A549 (cell line): ENCODE measurements around the gene CYP24A1. TPM values are rescaled to one million over a fixed set of nuclear protein-coding genes. Genes with fewer than 3 reads are reported as not detected.

Experiments used
- ATAC-seq, 2 experiments: fragments of 200-7000 bp in 1 of 2; fragments of >200 bp in 1 of 2; cut with Nextera tagmentation in 1 of 2; cut with Tn5 transposase in 1 of 2; 3 replicates each; pipeline versions ENCODE4 v1.8.0 to v1.9.1; 2018 to 2020; ENCODE audit warnings: mild to moderate bottlenecking in 1 of 2, moderate library complexity in 1 of 2
- CTCF ChIA-PET: fragments of 300-600 bp; sonication (Branson Sonifier 250); formaldehyde crosslinking; extraction: SDS; loops from one replicate; lab custom pipeline; 2021; ENCODE audit warnings: antibody characterized with exemption, inconsistent platforms; lab: Yijun Ruan, JAX
- POLR2A ChIA-PET: fragments of 350-600 bp; formaldehyde crosslinking; extraction: SDS; loops from one replicate; lab custom pipeline; 2021; ENCODE audit warnings: antibody characterized with exemption, inconsistent platforms; lab: Yijun Ruan, JAX
- DNase-seq, 2 experiments: peaks; one replicate each; pipeline versions ENCODE4 v3.0.0 to v3.0.0-alpha.2; 2011 to 2016; ENCODE audit warnings: low read depth in 1 of 2, low spot score in 1 of 2
- FAIRE-seq: peaks from 2 replicates; lab custom pipeline; 2011; peaks lifted over from hg19 to GRCh38; lab: Jason Lieb, UNC
- H3K27ac ChIP-seq, 2 experiments: fragments of >200 bp; sonication (Bioruptor Twin); formaldehyde crosslinking; 3 replicates each; pipeline ENCODE4 v1.5.1; 2016 to 2017
- H3K4me1 ChIP-seq: fragments of >200 bp; sonication (Bioruptor Twin); formaldehyde crosslinking; 3 replicates; pipeline ENCODE4 v1.6.1; 2016
- H3K4me2 ChIP-seq: fragments of >200 bp; sonication (Bioruptor Twin); formaldehyde crosslinking; 3 replicates; pipeline ENCODE4 v1.6.1; 2016
- H3K4me3 ChIP-seq: fragments of >200 bp; sonication (Bioruptor Twin); formaldehyde crosslinking; 3 replicates; pipeline ENCODE4 v1.5.1; 2016
- H3K9me3 ChIP-seq: fragments of >200 bp; sonication (Bioruptor Twin); formaldehyde crosslinking; 3 replicates; pipeline ENCODE4 v1.6.1; 2016
- ATOH8 ChIP-seq: fragments of 250-450 bp; sonication (Bioruptor Pico); IDR thresholded peaks from 2 replicates; pipeline ENCODE4 v1.5.0; 2020; ENCODE audit warnings: low read depth, mild to moderate bottlenecking, moderate library complexity
- BCL3 ChIP-seq: fragments of >200 bp; sonication (Bioruptor Twin); formaldehyde crosslinking; IDR thresholded peaks from 3 replicates; pipeline ENCODE4 v1.6.1; 2016
- CBX2 ChIP-seq: fragments of 200-600 bp; sonication (generic); IDR thresholded peaks from 2 replicates; pipeline ENCODE4 v1.6.1; 2016; ENCODE audit warnings: low read depth, mild to moderate bottlenecking, borderline replicate concordance
- CBX8 ChIP-seq: fragments of 200-600 bp; sonication (generic); IDR thresholded peaks from 2 replicates; pipeline ENCODE4 v1.6.1; 2016
- CEBPB ChIP-seq, 2 experiments: fragments of >200 bp in 1 of 2; sonication (Bioruptor Twin) in 1 of 2; formaldehyde crosslinking in 1 of 2; IDR thresholded peaks; 2 replicates each; pipeline ENCODE4 v1.6.1; 2012 to 2016
- CHD2 ChIP-seq: fragments of 150-350 bp; IDR thresholded peaks from 2 replicates; pipeline ENCODE4 v1.6.1; 2014; ENCODE audit warnings: low read length; ENCODE audit not compliant: partially characterized antibody
- EHF ChIP-seq: fragments of 250-450 bp; sonication (Bioruptor Pico); IDR thresholded peaks from 2 replicates; pipeline ENCODE4 v1.5.0; 2020; ENCODE audit warnings: mild to moderate bottlenecking
- EP300 ChIP-seq, 2 experiments: fragments of >200 bp; sonication (Bioruptor Twin); formaldehyde crosslinking; IDR thresholded peaks; 2 replicates in 1 of 2; 3 replicates in 1 of 2; pipeline ENCODE4 v1.6.1; 2016 to 2017
- FOSB ChIP-seq: fragments of 250-450 bp; sonication (Bioruptor Pico); IDR thresholded peaks from 2 replicates; pipeline ENCODE4 v1.5.0; 2020; ENCODE audit warnings: mild to moderate bottlenecking, moderate library complexity
- FOSL2 ChIP-seq, 2 experiments: fragments of 450-650 bp in 1 of 2; fragments of >200 bp in 1 of 2; sonication (Bioruptor Twin) in 1 of 2; formaldehyde crosslinking; IDR thresholded peaks; 2 replicates each; pipeline versions ENCODE4 v1.5.0 to v1.6.1; 2016 to 2020; ENCODE audit warnings: mild to moderate bottlenecking in 1 of 2, moderate library complexity in 1 of 2
- GATA3 ChIP-seq: IDR thresholded peaks from 2 replicates; pipeline ENCODE4 v1.6.1; 2012; ENCODE audit warnings: borderline replicate concordance
- HDAC2 ChIP-seq: fragments of 200-600 bp; sonication (generic); IDR thresholded peaks from 2 replicates; pipeline ENCODE4 v1.6.1; 2016
- HEYL ChIP-seq: fragments of 250-450 bp; sonication (Bioruptor Pico); IDR thresholded peaks from 2 replicates; pipeline ENCODE4 v1.8.0; 2021; ENCODE audit warnings: mild to moderate bottlenecking, moderate library complexity
- HMGXB4 ChIP-seq: fragments of 250-450 bp; sonication (Bioruptor Pico); IDR thresholded peaks from 2 replicates; pipeline ENCODE4 v1.5.0; 2021; ENCODE audit warnings: mild to moderate bottlenecking, moderate library complexity, borderline replicate concordance
- HOXA7 ChIP-seq: fragments of 250-450 bp; sonication (Bioruptor Pico); IDR thresholded peaks from 2 replicates; pipeline ENCODE4 v1.5.0; 2020; ENCODE audit warnings: mild to moderate bottlenecking, moderate library complexity
- HOXB13 ChIP-seq: fragments of 250-450 bp; sonication (Bioruptor Pico); IDR thresholded peaks from 2 replicates; pipeline ENCODE4 v1.5.0; 2020; ENCODE audit warnings: low read depth, mild to moderate bottlenecking, moderate library complexity
- HOXB5 ChIP-seq: fragments of 250-450 bp; sonication (Bioruptor Pico); IDR thresholded peaks from 2 replicates; pipeline ENCODE4 v1.5.0; 2020; ENCODE audit warnings: mild to moderate bottlenecking, moderate library complexity
- JUN ChIP-seq, 2 experiments: fragments of >200 bp; sonication (Bioruptor Twin); formaldehyde crosslinking; IDR thresholded peaks; 2 replicates in 1 of 2; 3 replicates in 1 of 2; pipeline ENCODE4 v1.6.1; 2016 to 2017
- JUNB ChIP-seq: fragments of >200 bp; sonication (Bioruptor Twin); formaldehyde crosslinking; IDR thresholded peaks from 2 replicates; pipeline ENCODE4 v1.6.1; 2016
- KDM5A ChIP-seq: fragments of 200-600 bp; sonication (generic); IDR thresholded peaks from 2 replicates; pipeline ENCODE4 v1.6.1; 2016; ENCODE audit warnings: antibody characterized with exemption, mild to moderate bottlenecking
- MAX ChIP-seq: IDR thresholded peaks from 2 replicates; pipeline ENCODE4 v1.6.1; 2012
- MAZ ChIP-seq: fragments of 150-350 bp; IDR thresholded peaks from 2 replicates; pipeline ENCODE4 v1.6.1; 2014; ENCODE audit warnings: antibody characterized with exemption, low read depth, low read length, borderline replicate concordance
- PBX3 ChIP-seq: IDR thresholded peaks from 2 replicates; pipeline ENCODE4 v1.6.1; 2012
- RAD21 ChIP-seq, 2 experiments: fragments of >200 bp in 1 of 2; sonication (Bioruptor Twin) in 1 of 2; formaldehyde crosslinking in 1 of 2; IDR thresholded peaks in 1 of 2; conservative IDR thresholded peaks in 1 of 2; 2 replicates in 1 of 2; 3 replicates in 1 of 2; pipeline ENCODE4 v1.6.1; 2012 to 2018; ENCODE audit warnings: inconsistent platforms in 1 of 2
- RARB ChIP-seq: fragments of 250-450 bp; sonication (Bioruptor Pico); IDR thresholded peaks from 2 replicates; pipeline ENCODE4 v1.8.0; 2021; ENCODE audit warnings: mild to moderate bottlenecking, moderate library complexity
- RFX5 ChIP-seq: fragments of 450-650 bp; IDR thresholded peaks from 2 replicates; pipeline ENCODE4 v1.7.1; 2014; ENCODE audit warnings: antibody characterized with exemption, mild to moderate bottlenecking, moderate library complexity
- RNF2 ChIP-seq: fragments of 200-600 bp; sonication (generic); IDR thresholded peaks from 2 replicates; pipeline ENCODE4 v1.6.1; 2016; ENCODE audit warnings: low read depth, mild to moderate bottlenecking, antibody characterized with exemption, moderate library complexity, borderline replicate concordance
- SMC3 ChIP-seq: fragments of >200 bp; sonication (Bioruptor Twin); formaldehyde crosslinking; IDR thresholded peaks from 3 replicates; pipeline ENCODE4 v1.6.1; 2018; ENCODE audit warnings: inconsistent platforms
- TP53 ChIP-seq: fragments of 250-450 bp; sonication (Bioruptor Pico); IDR thresholded peaks from 2 replicates; pipeline ENCODE4 v1.5.0; 2021; ENCODE audit warnings: mild to moderate bottlenecking, moderate library complexity
- ZC3H11A ChIP-seq: fragments of 450-650 bp; IDR thresholded peaks from 2 replicates; pipeline ENCODE4 v1.6.1; 2014; ENCODE audit warnings: antibody characterized with exemption, mild to moderate bottlenecking
- ZFP36 ChIP-seq: fragments of 450-650 bp; IDR thresholded peaks from 2 replicates; pipeline ENCODE4 v1.6.1; 2014; ENCODE audit warnings: borderline replicate concordance; ENCODE audit not compliant: partially characterized antibody
- WGBS: methylation state at CpG from one replicate; pipeline ENCODE4 v1.1.6; 2017; ENCODE audit errors: missing lambda C conversion rate; 5-methylcytosine and 5-hydroxymethylcytosine counted together
- polyA plus RNA-seq, 4 experiments: library from polyadenylated mRNA; depleted of rRNA in 3 of 4; stranded (reverse); fragments of >200 nt; fragmentation: RNase III in 1 of 4; extraction: RNeasy Plus Mini Kit Qiagen cat#74134 plus additional on column Dnase treatment in 1 of 4; gene quantifications; 2 replicates in 3 of 4; 3 replicates in 1 of 4; pipeline ENCODE4 v1.2.3, GENCODE V29; 2011 to 2017

The CYP24A1 gene
- polyA plus RNA-seq, 2 of the 4 experiments (the other 2 are of a cell fraction): 722 to 1,617 TPM

GRCh38 chr20:54165803-54166202 lies 8.0 kb downstream of the CYP24A1 start:
- FAIRE-seq: peak; percentile 84
- Histone ChIP-seq H3K4me3 (peak overlapping the region; percentile 83), H3K27ac (peak overlapping the region; percentile 93 to 100)

GRCh38 chr20:54165014-54165413 lies 8.8 kb downstream of the CYP24A1 start:
- ATAC-seq (no peak), DNase-seq (peak in 1 of 2 experiments; percentile 36), FAIRE-seq (no peak)
- peak overlapping the region; percentile 83 for H3K4me3 ChIP-seq
- peaks cover 83% of the 10 kb centered on the region for H3K4me1 ChIP-seq
- 51% methylated on average over 9 of the region's 9 CpGs for WGBS
- ChIA-PET POLR2A (interaction anchor here (0.5 to 5.0 kb wide), 6 partner anchors 7 to 64 kb away, joined by 3 to 69 read pairs (median 5); partner anchors contain the start of gene CYP24A1), CTCF (interaction anchor here (1.7 to 10.4 kb wide), 4 partner anchors 34 to 68 kb away, joined by 5 to 97 read pairs (median 9); no protein-coding TSS in a partner anchor)
- no peaks in the 10 kb centered on the region for H3K9me3 ChIP-seq
- H3K27ac ChIP-seq: peak overlapping the region; percentile 93 to 100
- H3K4me2 ChIP-seq: peak overlapping the region; percentile 93
- TF ChIP-seq GATA3 (no peak; the same call in 1 of the 2 replicates), CEBPB (IDR thresholded peaks at IDR 0.05) (no peak), ZC3H11A (no peak), ZFP36 (no peak), KDM5A (no peak), MAZ (no peak), ATOH8 (CRISPR knock-in tag) (no peak), EP300 (IDR thresholded peaks at IDR 0.05) (no peak), HEYL (CRISPR knock-in tag) (no peak), HDAC2 (no peak), BCL3 (no peak), JUN (IDR thresholded peaks at IDR 0.05) (no peak), JUNB (no peak), HOXB5 (CRISPR knock-in tag) (0 out of 2 replicates have a peak, but pooled peaks have one; percentile 25), RFX5 (no peak), SMC3 (no peak), RAD21 (conservative IDR thresholded peaks at IDR 0.05 in 1 of 2, IDR thresholded peaks at IDR 0.05 in 1 of 2) (no peak), CBX8 (no peak), FOSB (CRISPR knock-in tag) (peak; percentile 92), HOXB13 (CRISPR knock-in tag) (no peak), CBX2 (no peak), TP53 (CRISPR knock-in tag) (peak; percentile 82; the same call in 1 of the 2 replicates), CHD2 (no peak)

More at GRCh38 chr20:54165803-54166202, 8.0 kb downstream of the CYP24A1 start:
- 6% methylated on average over 2 of the region's 2 CpGs for WGBS
- TF ChIP-seq HOXA7 (CRISPR knock-in tag) (peak; percentile 97), HMGXB4 (CRISPR knock-in tag) (0 out of 2 replicates have a peak, but pooled peaks have one; percentile 62), FOSB (CRISPR knock-in tag) (peak; percentile 78), FOSL2 (IDR thresholded peaks at IDR 0.05) (peak; percentile 24; the same call in 1 of the 2 replicates), FOSL2 (CRISPR knock-in tag; IDR thresholded peaks at IDR 0.05) (peak; percentile 85), RARB (CRISPR knock-in tag) (peak; percentile 26), TP53 (CRISPR knock-in tag) (peak; percentile 90), JUN (IDR thresholded peaks at IDR 0.05) (peak; percentile 27 to 45; a peak in 3 of 5 replicates), PBX3 (0 out of 2 replicates have a peak, but pooled peaks have one; percentile 1), JUNB (no peak; the same call in 1 of the 2 replicates), EHF (CRISPR knock-in tag) (0 out of 2 replicates have a peak, but pooled peaks have one; percentile 69), MAX (peak; percentile 35), HOXB13 (CRISPR knock-in tag) (no peak), RNF2 (no peak)
- DNase-seq (peak; percentile 56 to 60), ATAC-seq (no peak)
- CTCF ChIA-PET: interaction anchor here (1.0 to 10.4 kb wide), 5 partner anchors 33 to 69 kb away, joined by 5 to 97 read pairs (median 7); no protein-coding TSS in a partner anchor
- peak overlapping the region; percentile 93 for H3K4me2 ChIP-seq
- H3K9me3 ChIP-seq: no peaks in the 10 kb centered on the region
- POLR2A ChIA-PET: interaction anchor here (0.5 to 1.7 kb wide), 7 partner anchors 9 to 65 kb away, joined by 3 to 6 read pairs (median 3); no protein-coding TSS in a partner anchor
- peaks cover 79% of the 10 kb centered on the region for H3K4me1 ChIP-seq
